Stimulated activated CD4-positive, alpha-beta T cell treated with anti-CD3 and anti-CD28 coated beads, Interleukin-12 subunit alpha, Interleukin-12 subunit beta, amount 100 ng/mL, for 48 hours (primary cell): Measurements from ENCODE around the gene MBNL2.

Source experiments
- DNase-seq, 3 donors: peaks; one replicate each; pipeline ENCODE4 v3.0.0-alpha.2; 2020; ENCODE audit warnings: low read depth in 2 of 3, low spot score in 1 of 3

MBNL2 gene

DNA sequence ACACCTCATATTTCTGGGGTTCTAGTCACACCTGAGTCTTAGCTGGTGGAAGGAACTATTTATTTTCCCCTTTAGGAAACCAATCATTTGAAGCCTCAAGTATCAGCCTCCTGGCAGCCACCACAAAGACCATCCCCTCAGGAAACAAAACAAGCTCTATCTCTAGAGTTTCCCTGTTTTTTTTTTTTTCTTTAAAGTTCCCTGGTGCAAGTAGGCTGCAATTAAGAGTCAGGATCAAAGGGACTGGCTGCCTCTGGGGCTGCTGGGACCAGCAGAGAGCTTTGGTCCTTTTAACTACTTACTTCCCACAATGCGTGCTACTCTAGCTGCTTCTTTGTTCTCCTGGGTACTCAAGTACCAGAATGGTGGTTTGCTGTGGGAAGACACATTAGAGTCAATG is 11.4 kb downstream of the MBNL2 start:
- DNase-seq, result no peak

DNA sequence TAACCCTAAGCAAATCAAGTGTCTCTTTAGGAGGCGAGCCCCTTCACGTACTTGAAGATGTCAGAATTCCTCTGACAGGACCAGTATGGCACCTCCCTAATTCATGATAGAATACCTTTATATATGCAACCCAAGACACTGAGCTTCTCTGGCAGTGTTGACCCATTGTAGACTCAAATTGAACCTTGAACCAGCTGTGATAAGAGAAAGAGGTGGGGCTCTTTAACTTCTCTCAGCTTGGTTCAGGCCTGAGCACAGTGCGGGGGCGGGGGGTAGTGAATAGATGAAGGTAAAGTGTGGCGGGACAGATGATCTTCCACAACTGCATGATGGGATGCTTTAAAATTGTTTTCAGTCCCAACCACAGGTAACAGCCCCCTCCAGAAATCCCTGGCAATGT is 12.1 kb downstream of the MBNL2 start:
- no peak for DNase-seq

DNA sequence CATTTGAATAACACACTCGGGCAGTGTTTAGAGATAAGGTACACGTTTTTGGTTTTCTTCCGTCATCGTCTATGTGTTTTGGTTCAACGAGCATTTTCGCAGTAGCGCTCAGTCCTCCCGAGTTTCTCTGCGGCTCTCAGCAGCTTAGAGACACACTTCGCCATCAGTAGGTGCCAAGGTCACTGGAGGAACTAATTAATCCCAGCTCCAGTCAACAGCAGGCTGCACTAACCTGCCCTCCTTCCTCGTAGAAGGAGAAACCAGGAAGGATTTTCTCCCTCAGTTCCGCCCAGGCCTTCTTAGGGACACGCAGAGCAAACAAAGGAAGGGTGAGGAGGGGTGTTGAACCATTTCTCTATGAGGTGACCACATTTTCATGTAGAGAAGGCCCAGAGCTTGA is 12.6 kb downstream of the MBNL2 start:
- no peak for DNase-seq

DNA sequence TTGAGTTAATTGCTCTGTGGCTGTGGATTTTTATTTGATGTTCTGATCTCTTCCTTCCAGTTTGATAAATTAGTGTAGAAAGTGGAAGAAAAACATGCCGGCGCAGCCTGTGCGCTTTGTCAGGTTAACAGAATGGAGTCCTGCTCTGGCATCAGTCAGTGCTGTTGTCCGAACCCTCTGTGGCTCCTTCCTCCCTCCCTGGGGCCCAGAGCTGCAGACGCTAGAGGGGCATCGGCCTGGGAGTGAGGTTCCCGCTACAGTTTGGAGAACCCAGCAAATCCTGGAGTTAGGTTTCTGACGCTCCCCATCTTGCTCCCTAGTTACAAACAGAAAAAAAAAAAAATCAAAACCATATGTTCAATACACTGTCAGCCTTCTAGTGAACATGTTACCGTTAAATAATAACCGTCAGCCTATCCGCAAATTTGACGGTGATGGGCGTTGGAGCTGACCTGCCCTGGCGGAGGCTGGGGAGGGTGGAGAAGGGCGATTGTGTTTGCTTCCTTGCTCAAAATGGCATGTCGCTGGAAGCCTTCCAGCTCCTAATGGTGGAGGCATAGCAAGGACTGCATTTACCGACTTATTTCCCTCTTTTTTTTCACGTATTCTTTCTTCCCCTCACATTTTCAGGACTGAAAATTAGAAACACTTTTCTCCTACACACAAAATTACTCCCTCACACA is 13.6 kb downstream of the MBNL2 start:
- DNase-seq, result no peak

DNA sequence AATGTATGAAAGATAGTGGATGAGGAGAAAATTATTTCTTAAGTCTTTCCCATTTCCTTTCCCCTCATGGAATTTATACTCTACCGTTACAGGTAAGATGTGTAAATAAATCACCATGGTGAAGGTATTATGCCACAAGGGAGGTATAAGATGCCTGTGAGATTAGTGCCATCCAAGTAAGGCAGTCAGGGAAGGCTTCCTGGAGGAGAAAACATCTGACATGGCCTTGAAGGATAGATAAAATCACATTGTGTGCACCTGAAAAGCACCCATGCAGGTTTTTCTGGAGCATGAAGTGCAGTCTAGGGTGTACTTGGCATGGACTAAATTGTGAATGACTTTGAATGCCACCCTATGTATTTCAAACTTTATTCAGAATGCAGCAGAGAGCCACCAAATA is 15.3 kb downstream of the MBNL2 start:
- DNase-seq, result no peak

DNA sequence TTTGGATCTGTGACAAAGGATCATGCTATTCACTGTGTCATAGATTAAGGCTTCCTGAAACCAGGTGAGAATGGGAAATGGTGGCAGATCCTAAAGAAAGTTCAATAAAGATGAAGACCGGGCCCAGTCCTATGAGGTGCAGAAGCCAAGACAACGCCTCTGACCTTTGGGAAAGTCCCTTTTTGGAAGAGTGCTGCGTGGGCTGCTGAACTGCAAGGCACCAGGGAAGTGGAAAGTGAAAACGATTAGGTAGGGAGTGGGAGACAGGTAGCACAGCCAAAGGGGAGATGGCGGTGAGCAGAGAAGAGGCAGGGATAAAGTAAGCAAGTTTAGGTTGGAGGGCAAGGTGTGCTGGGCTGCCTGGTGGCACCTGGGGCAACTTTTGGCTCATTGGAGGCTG is 16.3 kb downstream of the MBNL2 start:
- no peak for DNase-seq

DNA sequence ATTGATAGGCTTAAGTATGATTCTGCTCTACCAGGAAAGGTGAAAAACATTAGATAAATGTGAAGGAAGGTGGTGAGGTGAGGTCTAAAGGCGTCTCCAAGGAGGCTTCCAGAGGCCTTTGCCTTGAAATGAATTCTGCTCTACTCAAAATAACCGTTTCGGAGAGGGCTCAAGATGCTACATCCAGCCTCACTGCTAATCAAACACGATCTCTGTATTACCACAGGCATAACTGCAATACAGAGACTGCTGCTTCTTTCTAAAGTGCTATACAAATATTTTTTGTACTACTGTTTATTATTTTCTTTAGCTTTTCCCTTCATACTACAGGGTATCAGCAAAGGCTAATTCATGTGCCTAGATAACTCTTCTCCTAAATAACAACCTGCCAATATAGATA is 16.8 kb downstream of the MBNL2 start:
- DNase-seq, result no peak

DNA sequence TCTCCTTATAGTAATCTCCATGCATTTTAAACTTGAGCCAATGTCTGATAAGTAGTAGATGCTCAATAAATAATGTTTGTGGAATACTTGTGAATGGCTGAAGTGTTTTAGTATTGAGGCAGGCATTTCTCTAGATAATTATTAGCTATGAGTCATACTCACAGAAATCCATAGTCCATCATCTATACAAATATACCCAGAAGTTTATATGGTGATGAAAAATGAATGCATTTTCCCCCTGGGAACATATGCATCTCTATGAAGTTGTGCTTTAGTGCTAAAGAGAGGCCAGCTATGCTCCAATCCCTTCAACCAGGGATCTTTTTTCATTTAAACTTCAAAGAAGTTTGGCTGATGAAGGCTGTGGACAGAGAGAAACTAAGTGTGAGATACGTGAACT is 17.2 kb downstream of the MBNL2 start:
- DNase-seq, result no peak

DNA sequence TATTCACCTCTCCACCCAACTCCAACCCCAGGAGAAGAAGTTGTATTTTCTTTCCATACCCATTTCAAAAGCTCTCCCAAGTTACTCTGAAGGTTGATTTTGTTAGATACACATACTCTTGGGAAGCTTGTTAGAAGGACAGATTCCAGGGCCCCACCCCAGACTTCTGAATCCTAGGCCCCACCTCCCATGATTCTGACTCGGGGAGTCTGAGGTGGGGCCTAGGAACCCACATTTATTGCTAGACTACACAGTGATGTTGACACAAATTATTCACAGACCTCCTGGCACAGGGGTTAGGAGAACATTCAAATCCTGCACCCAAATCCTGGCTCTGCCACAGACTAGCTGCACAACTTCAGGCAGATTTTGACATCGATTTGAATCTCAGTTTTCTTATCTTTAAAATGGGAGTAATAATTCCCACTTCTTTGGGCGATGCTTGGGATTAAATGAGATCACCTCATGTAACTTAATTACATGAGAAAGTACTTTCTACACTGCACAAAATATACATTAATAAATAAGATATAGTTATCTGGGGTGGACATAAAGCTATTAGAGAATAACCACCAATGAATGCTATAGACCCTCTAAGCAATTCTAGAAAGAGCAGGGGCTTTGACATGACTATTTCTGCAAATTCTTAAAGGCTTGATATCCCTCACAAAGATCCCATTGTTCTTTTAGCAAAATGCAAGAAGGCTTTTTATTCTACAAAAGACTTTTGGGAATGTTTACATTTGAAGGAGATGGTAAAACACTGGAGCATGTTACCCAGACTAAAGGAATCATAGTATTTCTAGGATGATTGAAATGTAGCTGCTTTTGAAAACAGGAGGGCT is 18.0 kb downstream of the MBNL2 start:
- no peak for DNase-seq

DNA sequence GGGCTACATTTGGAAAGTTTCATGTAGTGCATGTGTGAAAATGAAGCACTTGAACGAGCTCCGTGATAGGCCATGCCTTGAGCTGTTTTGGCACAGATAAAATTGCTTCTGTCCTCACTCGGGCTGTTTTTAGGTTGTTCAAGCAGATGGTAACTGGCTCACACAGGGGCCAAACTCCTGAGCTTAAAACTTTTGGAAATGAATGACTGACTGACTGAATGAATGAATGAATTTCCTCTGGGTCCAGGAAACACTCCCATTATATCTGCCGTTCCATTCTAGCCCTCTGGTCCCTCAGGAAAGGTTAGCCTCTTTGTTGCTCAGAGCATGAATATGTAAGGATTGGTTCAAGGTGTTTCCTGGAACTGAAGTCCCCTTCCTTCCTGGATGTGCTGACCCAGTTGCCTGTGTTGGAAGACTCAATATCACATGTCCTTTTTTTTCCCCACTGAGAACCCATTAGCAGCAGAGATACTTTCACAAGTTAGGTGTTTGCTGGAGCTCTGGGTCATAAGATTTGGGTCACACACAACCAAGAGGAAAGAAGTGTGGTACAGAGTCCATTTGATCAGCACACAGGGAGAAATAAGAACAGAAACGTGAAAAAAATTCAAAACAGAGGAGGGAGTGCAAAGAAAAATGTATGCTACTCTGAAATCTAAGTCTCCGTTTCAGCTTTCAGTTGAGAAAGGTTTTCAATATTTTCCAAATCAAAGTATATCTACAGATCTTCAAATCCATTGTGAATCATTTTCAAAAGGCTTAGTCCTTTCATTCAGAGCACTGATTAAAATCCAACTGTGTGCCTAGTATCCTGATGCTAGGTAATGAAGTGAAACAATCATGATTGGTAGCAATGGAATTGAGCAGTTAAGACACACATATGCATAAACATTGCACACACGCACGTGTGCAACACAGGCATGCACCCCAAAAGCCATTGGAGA is 18.9 kb downstream of the MBNL2 start:
- DNase-seq, result no peak

DNA sequence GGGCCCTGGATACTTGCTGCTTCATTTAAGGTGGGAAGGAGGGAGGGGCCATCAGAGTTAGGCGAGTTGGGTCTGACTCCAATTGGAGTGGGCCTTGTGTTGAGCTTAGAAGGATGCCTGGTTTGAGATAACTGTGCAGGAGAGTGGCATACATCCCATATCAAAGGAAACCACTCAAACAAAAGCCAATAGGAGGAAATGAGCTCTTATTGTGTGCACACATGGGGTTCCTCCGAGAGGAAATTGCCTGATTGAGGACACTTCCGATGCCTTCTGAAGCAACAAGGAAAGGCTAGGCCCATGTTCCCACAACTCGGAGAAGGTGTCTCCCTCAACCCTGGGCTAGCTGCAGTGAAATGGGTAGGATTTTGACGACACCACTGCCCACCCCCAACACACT is 19.6 kb downstream of the MBNL2 start:
- DNase-seq, result no peak

DNA sequence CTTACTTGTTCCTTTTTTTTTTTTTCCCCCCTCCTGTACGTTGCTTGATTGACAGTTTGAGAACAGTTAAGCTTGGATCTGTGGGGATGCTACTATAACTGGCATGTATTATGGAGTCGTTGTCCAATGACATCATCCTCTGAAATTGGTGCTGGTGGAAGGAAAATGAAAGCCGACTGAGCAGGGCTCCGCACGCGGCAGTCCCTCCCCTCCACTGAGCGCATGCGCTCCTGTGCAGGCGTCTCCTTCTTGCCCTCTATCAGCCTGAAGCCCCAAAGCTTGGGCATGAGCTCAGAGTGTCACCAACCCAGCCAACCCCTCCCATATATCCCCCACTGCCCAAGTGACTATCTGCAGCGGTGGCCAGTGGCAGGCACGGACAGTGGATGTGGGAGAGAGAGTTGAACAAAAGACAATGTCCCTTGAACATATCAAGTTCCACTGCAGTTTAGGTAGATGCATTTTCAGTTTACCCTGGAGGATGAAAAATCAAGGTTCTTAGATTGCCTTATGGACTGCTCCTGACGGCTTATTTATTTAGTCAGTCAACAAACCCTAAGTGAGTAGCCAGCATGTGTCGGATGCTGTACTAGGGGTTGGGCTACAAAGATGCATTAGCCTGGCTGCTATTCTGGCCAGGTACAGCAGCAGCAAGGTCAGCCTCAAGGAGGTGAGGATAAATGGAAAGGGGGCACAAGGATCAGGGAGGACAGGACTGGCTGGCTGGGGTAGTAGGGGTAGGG is 20.8 kb downstream of the MBNL2 start:
- DNase-seq, result no peak

DNA sequence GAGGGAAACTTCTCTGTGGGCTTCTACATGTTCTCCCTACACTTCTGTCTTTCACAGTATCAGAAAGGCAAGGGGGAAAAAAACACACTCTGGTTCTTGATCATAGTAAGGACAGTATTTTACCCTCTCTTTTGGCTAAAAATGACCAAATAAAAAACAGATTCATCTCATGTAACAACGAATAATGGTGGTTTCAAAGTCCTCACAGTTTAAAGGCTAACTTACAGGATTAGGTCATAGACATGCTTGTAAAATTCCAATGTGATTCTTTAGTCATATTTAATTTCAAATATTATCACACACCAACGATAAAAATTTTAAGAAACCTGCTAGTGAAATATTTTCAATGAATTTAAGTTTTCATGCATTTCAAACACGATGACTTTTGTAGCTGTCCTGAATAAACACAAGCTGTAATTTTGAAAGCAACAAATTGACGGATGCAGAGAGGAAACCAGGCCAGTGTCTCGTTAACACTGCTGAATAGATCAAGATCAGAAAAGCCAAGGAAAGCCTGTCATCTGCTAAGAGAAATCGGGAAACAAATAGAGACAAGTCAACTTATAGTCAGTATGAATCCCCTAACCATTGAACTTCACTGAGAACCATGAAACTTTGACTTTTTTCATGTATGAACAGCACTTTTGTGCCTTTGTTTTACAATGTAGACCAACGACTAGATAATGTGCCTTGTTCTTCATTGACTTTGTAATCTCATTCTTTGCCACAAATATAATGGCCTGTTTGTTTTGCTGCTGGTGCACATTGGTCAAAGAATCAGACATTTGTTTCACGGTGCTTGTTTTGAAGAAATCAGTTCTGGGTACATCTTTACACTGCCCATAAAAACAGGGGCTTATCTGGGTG is 22.0 kb downstream of the MBNL2 start:
- DNase-seq, result no peak

DNA sequence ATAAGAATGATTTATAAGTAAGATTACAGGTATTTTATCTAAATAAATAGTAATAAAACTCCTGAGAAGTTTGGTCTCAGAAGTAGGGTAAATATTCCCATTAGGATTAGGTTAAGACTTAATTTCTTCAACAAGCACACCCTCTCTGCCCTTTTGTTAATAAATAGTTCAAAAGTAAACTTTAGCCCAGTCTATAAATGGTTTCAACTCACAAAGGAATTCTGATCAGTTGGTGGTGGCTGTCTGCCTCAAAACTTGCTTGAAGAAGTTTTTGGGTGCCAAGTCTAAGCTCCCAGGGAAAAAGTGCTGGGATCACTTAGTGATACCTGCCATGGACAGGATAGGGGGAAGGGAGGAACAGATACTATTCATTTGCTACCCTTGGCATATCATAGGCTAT is 22.9 kb downstream of the MBNL2 start:
- no peak for DNase-seq

DNA sequence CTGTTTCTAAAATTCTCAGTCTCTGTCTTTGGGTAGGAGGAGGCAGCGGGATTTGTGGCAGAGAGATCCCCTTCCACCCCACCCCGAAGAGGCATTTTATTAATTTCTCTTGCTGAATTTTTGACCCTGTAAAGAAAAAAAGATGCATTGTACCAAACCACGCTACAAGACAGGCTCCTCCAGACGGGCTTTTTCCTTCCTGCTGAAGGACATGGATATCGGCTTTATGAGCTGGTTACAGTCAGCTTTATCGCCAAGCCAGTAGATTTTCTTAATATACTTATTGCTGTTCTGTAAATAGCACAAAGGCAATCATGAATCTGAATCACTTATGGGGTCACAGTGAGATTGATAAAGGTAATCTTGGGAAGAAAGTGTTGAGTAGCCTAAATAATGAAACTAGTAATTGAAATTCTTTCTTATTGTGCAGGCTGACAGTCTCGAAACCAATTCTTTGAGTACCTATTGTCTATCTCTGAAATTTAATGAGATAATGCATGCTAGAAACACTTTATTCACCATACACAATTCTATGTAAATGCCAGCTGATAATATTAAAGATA is 24.5 kb downstream of the MBNL2 start:
- no peak for DNase-seq

DNA sequence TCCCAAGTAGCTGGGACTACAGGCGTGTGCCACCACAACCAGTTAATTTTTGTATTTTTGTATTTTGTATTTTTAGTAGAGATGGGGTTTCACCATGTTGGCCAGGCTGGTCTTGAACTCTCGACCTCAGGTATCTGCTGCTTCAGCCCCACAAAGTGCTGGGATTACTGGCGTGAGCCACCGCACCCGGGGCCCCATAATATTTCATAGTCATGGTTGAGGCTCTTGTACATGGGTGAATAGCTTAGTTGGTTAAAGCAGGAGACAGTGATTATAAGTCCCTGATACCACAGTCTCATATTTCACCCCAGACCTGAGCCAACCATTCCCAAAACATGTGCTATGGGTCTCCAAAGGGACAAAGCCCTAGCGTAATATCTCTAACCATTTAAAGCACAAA is 26.1 kb downstream of the MBNL2 start:
- DNase-seq, result no peak

DNA sequence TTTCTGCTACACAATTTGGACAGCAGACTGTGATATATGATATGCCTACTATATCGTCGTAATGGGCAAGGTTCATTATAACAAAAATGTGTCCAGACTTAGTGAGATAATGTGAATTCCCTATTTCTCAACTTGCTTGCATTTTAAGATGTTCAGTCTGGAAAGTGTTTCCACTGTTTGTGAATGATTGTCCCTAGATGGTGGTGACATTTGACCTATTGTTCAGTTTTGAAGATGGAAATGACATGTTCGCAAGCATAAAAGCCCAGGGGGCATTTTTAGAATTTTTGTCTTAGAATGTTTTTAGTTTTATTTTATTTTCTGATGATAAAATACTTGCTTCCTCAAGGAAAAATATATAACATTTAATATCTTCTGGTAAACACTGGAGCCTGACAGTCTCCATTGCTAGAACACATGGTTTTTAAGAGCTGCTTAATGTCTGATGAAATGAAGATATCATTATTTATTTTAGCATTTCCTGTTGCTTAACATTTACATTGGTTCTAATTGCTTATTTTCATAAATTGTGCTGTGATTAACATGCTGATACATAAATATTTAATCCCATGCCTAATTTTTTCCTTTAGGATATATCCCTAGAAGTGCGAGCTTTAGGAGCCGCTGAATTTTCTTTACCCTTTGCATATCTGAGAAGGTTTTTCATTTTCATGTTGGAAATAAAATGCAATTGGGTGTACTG is 27.1 kb downstream of the MBNL2 start:
- no peak for DNase-seq

DNA sequence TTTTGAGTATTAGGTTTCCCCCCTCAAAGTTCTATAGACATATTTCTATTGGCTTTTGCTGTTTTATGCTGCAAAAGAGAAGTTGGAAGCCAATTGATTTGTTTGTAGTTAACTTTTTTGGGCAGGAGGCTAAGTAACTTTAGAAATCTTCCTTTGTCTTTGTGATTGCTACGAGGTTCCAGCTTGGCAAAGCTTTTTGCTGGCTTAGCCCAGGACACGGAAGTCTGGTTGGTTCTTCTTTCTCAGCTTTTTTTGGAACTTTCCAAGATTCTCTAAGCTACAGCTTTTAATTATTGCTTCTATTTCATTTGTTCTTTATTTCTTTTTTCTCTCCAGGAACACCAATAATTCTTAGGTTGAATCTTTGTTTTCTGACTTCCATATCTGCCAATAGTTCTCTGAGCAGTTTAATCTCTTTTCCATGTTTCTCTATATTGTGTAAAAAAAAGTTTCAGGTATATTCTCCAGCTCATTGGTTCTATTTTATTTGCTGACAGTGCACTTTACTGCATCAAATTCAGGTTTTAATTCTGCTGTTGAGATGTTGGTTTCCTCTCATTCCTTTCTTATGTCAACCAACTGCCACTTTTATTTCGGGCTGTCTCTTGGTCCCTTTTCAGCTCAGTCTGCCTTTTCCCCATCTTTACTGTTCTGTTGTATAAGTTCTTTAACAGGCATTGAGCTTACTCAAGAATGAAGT is 27.8 kb downstream of the MBNL2 start:
- DNase-seq, result no peak

DNA sequence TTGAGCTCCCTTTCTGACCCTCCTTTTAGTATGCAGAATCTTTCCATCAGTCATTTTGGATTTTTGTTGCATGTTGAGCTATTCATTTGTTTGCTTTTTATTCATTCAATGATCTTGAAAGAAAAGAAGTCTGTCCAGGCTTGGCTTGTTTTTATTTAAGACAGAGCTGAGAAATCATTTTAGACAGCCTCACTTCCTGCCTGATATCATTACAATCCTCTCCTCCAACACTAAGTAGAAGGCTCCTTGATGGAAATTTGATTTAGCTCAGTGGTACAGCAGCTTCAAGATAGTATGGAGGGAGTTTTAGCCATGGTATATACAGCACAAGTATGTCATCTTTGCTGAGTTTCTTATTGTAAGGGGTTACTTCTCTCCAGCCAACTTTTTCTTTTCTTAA is 28.4 kb downstream of the MBNL2 start:
- no peak for DNase-seq
